Stimulated activated CD4-positive, alpha-beta T cell treated with anti-CD3 and anti-CD28 coated beads, Interleukin-4, amount 100 ng/mL, for 1 hour (primary cell): ENCODE data around the gene SOX18.

ENCODE experiments used
- DNase-seq: peaks from one replicate; pipeline ENCODE4 v3.0.0-alpha.2; 2020

SOX18 gene

DNA sequence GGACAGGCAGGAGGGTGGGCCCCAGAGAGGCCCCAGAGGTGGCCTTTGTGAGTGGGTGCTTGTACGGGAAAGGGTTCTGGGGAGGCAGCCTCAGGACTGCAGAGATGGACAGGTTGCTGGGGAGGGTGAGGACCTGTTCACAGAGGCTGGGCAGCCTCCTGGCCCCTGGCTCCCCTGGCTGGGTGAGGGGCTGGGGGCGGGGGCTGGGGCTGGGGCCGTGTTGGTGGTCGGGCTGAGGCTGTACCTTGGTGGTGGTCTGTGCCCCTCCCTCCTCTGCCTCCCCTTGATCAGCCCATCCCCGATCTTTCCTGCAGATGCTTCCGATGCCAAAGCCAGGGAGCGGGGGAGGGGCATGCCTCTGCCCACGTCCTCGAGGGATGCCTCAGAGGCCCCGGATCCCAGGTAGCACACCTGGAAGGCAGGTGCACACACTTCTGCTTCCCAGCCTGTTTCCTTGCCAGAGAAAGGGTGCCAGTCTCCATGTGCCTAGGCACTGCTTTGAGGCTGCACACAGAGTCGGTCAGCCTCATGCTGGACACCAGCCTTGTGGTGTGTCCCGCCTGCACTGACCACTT, 18.4 kb upstream of the SOX18 start:
- DNase-seq, result no peak

DNA sequence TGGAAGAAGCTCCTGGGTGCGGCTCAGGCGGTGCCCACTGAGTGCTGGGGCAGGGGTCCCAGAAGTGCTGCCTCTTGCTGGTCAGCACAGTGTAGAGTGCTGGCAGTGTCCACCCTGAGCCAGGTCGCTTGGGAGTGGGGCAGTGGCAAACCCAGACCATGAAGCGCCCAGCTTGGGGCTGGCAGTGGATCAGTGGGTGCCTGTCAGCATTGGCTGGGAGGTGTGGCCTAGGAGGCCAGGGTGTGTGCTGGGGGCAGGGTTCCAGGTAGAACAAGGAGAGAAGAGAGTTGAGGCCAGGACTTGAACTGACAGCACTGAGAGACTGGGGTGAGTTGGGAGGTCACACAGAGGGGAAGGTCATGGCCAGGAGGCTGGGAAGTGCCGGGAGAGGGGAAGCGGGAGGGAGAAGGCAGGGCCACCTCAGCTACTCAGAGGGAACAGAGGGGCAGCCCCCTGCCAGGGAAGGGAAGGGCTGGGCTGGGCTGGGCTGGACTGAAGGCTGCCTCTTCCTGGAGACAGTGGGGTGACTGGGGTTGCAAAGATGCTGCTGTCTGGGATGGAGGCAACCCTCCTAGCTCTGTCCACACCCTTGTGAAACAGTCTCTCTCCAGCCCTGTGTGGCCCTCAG, 17.7 kb upstream of the SOX18 start:
- no peak for DNase-seq

DNA sequence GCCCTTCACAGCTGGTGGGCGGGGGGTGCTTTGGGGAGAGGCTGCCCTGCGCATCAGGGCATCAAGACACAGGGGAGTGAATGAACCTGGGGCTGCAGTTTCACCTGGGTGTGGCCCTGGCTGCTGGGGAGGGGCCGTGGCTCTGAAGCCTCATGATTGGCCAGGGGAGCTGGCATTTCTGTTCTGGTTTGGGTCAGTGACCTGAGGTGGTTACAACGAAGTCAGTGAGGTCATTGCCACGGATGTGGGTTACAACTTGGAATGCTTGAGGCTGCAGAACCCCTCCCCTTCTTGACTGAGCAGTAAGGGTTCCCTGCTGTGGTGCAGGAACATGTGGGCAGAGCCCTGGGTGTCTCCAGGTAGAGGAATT, 16.5 kb upstream of the SOX18 start:
- DNase-seq, result no peak

DNA sequence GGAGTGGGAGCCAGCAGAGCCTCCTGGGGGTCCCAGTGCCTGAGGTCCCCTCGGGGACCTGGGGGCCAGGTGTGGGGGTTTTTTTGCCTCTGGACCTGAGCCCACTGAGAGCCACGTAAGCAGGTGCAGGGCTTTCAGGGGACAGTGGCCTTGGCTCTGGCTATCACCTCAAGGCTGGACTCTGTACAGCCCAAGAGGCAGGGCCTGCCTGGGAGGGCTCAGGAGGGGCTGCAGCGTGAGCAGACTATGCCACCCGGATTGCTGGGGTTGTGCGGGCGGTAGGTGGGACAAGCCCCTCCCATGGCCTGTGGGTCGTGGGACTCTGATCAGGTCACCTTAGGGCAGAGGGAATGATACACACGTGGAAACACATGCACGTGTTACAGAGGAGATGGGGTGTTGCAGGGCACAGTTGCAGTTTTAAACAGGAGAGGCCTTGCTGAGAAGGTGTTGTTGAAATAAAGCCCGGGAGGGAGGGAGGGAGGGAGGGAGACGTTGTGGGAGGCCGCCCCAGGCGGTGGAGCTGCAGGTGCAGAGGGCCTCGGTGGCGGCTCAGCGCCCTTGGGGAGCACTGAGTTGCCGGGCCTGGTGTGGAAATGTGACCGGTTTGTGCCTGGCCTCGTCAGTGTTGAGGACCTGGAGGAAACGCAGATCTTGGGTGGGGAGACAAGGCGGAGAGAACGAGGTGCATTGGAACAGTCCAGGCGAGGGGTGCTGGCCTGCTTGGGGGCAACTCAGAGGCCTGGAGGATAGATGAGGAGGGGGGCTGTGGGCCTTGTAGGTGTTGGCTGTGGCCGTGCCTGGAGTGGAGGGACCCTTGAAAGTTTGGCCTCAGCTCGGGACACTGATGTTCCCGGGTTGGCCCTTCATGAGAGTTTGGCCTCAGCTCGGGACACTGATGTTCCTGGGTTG, 15.9 kb upstream of the SOX18 start:
- DNase-seq, result no peak

DNA sequence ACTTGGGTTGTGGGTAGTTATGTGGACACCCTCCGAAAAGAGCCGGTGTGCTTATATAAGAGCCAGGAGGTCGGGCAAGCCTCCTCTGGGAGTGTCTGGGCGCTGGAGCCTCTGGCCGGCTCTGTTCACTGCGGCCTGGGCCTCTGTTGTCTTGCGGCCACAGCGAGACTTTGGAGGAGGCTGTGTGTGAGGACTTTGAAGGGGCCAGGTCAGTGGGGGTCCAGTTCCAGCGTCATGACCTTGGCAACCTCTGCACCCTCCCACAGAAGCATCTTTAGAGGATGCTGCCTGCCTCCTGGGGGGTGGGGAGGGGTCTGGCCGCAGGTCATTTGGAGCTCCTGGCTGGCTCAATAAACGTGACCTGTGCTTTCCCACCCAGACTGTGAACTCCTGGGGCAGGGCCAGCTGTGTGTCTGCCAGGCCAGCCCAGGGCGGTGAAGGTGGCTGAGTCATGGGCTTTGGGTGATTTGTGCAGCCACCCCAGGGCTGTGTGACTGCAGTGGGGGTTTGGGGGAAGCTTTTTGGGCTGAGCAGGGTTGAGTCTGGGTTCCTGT, 14.8 kb upstream of the SOX18 start:
- DNase-seq, result no peak

DNA sequence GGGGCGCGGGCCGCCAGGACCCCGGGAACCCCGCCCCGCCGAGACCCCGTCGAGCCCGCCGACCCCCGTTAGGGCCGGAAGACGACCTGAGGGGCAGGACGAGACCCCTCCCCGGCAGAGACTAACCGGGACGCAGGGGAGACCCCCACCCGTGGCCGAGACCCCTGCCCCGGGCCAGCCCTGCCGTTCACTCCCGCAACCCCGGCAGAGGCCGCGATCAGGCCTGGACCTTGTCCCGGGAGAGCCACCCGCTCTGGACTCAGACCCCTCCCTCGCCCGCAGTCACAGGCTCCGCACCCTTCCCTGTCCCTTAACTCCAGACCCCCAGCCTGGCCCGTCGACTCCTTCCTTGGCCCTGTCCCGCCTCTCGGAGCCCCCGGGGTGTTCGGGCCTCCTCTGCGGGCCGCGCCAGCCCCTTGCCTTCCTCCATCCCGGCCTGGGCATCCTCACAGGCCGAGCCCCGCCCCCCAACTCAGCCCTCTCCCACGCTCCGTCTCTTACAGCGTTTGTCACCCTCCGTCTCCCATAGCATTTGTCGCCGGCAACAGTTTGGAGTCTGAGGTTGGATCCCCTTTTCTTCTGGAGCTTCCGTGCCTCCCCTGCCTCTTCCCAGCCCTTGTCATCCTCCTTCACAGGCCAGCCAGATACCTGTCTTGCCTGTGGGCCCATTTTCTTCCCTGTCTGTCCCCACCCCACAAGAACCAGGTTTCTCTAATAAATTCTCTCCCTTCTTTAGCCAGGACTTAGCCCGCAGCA, 14.1 kb upstream of the SOX18 start:
- peak; percentile 47 for DNase-seq

DNA sequence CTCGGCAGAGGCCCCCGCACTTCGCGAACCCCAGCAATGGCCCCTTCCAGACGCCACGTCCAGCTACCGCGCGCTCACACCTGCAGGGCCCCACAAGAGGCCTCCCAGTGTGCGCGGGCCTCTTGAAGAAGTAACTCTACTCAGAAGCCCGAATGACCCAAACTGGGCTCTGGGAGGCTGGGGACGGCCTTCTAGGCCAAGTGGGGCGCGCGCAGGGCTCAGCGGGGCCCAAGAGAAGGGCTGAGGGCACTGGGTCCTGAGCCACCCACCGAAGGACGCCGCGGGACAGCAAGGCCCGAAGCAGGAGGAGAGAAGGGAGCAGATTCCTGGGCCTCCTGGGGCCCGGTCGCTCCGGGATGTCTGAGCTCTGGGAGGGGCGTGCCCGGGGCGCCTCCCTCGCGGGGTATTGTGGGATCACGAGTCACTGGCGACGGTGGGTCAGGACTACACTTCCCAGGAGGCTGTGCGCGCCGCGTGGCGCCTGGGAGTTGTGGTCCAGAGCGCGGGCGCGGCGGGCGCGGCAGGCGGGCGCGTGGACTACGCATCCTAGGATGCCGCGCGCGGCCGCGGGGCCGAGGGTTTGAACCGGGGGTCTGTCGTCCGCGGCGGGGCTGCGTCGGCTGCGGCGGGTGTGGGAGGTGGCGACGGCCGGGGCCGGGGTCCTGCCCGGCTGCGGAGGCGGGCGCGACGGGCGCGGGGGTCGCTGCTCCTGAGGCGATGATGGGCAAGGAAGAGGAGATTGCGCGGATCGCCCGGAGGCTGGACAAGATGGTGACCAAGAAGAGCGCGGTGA, 13.4 kb upstream of the SOX18 start, which contains the start of gene TCEA2:
TSS of gene TCEA2 (plus strand) at position 603 of the 793 bp plus-strand sequence. CDS start at position 718, 115 bp downstream.
- DNase-seq, result peak; percentile 96

DNA sequence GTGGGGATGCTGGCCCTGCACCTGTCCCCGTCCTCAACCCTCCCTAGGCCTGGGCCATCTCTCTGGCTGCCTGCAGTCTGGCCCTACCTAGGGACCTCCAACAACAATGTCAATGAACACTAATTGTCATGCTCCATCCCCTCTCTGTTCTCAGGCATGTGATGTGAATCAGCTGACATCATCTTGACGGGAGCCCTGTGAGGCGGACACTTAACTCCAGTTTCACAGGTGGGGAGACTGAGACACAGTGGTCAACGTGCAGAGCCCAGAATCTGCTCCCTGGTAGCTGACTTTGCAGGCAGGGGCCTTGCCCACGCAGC, 12.8 kb upstream of the SOX18 start:
- DNase-seq, result no peak

DNA sequence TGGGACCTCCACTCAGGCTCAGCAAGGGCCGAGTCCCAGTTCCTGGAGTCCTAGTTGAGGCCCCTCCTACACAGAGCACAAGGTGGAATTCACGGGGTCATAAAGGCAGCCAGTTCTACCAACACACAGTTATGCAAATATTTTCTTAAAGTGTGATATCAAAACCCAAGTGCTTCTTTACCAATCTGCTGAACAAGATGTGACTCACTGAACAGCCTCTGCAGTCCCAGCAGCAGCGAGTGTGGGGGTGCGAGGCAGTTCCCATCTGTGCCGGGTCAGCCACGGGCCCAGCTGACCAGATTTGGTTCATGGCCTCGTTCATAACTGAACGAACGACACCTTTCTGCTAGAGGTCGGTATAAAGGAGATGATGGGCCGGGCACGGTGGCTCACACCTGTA, 9.1 kb upstream of the SOX18 start:
- DNase-seq, result no peak

DNA sequence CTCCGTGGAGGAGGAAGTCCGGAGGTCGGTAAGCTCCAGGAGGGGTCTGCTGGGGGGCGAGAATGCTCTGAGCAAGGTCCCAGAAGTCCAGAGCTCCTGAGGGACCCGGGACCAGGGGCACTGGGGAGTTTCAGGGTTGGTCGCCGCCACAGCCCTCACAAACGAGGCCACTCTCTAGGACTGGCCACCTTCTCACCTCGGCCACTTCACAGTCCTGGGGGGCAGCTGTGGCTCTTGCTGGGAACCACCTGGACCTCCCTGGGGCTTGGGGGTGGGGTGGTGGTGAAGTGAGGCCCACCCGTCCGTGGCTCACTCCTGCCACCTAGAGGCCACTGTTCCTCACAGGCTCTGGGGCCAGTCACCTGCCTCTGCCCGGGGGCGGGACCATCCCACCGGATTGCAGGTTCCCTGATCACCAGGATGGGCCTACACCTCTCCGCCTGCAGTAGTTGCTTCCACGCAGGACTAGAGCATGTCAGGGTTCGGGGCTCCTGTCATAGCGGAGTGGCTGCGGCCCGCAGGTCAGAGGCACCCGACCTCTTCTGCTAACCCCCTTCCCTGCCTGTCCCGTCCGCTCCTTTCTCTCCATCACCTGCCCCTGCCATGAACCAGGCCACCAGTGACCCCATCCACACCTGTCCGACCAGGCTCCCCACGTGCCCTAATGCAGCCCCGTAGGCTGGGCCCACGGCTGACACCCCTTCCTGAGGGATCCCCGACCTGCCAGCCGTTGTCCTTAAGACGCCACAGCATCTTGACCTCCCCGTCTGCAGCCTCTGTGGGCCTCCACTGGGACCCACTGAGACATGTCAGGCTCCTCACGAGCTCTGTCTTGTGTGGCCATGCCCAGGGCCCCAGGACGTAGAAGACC, 8.4 kb upstream of the SOX18 start:
- DNase-seq, result peak; percentile 84

DNA sequence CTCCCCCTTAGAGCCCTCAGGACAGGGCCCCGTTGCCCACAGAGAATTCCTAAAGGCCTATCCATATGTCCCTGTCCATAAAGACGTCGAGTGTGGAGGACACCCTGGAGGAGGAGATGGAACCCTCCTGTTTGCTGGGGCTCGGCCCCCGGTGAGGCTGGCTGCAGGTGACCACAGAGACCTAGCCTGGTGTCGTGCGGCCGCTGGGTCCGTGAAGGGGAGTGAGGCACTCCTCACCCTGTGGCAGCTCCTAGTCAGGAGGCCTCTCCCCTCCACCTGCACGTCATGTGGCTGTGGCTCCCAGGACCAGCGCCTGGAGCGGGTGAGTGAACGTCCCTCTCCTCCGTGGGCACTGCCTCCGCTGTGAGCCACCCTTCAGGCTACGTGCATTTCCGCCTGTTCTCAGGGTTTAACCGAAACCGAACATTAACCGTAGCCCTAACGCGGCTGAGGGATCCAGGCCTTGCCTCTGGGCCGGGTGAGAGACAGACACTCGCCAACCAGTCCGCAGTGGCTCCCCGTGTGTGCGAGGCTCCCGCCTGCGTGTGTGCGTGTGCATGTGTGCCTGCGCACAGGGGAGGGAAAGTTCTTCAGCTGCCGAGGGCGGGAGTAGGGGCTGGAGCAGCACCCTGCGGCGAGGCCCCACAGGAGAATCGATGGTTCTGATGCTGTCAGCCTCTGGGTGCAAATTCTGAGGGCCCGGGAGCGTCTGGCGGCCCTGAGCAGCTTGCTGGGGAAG, 7.6 kb upstream of the SOX18 start:
- DNase-seq, result no peak

DNA sequence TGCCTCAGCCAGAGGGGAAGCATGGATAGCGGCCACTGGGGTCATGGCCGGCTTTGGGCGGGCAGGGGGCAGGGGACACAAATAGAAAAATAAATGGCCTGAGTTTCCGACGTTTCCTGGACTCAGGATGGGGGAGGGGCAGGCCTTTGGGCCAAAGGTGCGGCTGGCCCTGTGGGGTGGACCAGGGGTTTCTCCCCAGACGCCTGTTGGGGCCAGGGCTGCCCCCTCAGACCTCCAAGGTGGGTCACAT, 7.1 kb upstream of the SOX18 start:
- no peak for DNase-seq

DNA sequence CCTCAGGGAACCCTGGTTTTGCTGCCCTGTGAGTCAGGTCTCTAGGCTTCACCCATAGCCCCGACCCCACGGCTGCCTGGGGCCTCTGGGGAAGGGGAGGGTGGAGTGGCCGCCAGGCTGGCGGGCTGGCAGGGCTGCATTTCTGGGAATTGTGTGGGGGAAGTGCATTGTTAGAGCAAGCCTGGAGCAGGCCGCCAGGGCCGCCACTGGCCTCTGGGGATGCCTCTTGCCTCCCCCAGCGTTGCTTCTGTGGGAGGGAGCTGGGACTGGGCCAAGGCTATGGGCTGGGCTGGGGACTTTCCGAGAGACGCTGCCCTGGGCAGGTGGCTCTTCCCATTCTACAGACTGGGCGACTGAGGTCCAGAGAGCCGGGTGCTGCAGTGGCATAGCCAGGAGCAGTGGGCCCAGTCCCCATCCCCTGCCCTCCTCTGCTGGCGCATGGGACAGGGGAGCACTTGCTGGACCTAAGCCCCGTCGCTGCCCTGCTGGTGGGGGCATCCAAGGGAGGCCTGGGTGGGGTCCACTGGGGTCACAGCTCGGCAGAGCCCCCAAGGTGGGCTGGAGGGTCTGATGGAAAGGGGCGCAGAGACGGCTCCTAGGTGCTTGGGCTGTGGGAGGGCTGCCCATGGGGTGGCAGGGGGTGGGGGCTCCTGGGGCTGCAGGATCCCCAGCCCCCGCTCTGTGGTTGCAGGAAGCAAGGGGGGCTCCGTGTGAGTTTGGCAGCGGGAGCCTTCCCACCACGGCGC, 6.6 kb upstream of the SOX18 start:
- DNase-seq, result no peak

DNA sequence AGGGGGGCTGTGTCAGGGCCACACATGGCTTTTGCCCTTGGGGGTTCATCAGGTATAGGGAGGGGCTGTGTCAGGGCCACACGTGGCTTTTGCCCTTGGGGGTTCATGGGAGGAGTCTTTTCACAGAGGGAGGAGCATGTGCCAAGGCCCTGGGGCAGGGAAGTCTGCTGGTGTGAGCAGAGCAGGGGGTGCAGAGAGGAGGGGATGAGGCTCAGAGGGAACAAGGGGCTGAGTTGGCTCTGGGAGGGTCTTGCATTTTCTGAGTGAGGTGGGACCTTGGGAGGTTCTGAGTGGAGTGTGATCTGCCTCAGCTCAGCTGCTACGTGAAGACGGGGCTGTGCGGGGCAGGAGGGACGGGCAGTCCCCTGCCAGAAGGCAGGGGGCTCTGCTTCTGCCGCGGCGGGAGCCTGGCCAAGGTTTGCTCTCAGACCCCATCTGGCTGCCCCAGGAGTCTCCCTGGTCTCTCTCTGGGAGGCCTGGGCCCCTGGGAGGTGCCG, 6.0 kb upstream of the SOX18 start:
- DNase-seq, result no peak

DNA sequence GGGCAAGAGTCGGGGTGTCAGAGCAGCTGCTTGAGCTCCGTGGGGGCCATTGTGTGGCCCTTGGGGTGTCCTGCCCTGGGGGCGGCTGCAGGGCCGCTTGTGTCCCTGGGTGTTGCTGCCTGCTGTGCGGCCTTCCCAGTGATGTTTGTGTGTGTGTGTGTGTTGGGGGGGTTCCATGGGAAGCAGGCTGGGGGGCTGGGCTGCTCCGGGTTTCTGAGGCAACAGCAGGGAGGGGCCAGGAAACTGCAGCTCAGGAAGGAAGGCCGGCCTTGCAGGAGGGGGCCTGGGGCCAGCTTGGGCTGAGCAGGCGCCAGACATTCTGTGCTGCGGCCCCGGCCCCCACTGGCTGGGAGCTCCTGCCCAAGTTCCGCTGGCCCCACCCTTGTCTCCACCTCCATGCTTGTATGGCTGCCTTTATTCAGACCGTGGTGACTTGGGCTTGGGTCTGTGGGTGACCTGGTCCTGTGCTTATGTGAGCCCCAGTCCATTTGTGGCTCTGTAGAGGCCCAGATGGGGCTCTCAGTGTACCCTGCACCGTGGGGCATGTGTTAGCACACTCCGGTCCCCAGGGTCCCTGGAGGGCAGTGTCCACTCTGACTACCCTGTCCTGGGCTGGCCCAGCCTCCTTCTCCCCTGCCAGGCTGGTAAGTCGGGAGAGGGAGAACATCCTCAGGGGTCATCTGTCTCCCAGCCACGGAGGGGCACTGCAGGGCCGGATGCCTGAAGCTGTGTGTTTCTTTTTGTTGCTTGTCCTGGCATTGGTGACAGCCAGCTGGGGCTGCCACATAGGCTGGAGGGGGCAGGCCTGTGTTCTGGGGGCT, 4.6 kb upstream of the SOX18 start:
- DNase-seq, result no peak

DNA sequence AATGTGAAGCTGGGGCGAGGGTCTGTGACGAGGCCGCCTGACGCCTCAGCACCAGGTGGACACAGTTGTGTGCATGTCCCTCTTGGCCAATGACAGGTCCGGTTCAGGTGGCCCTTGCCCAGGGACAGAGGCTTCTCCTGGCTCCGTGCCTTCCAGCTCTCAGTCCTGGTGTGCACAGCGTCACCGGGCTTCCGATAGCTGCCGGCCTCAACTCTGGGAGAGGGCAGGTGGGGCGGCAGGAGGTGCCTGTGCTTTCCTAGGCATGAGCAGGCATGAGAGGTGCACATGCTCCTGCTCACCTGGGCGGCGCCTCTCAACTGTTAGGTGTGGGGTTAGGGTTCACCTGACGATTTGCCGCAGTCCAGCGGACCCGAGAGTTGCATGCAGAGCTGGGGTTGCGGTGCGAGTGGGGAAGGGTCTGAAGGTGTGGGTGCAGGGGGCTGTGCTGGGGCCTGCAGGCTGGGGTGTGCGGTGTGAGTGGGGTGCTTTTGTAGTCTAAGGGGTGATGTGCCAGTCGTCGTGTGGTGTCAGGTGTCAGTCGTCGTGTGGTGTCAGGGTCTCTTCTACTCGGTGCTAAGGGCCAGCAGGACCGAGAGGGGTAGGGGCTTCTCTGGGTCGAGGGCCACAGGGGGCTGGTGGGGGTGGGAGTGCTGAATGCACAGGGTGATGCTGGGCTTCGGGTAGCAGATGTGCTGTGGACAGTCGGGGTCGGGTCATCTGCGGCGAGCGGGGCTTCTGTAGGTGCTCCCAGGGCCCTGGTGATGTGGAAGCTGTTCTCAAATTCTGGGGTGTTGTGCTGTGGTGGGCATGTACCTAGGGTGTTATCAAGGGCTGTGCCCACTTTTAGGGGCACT, 3.8 kb upstream of the SOX18 start:
- no peak for DNase-seq

DNA sequence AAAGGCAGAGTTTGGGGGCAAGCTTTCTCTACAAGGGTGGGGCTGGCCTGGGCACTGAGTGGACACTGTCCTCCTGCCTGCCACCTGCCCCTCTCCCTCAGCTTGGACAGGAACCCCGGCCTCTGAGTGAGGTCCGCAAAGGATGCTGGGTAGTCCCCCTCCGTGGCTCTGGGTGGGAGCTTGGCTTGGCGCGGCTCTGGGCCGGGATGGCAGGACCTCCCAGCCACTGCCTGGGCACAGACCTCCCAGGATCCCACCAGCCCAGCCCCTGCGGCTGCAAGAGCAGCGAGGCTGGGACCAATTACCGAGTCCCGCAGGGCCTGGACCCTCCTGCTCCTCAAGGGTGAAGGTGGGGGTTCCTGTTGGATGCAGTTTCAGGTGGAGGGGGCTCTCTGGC, 2.9 kb upstream of the SOX18 start:
- DNase-seq, result no peak
